GM10248 (cell line): Measurements from ENCODE around the gene AKAP17A.

Source experiments
- CTCF ChIA-PET: fragments of 300-600 bp; sonication (Branson Sonifier 250); formaldehyde crosslinking; extraction: SDS; loops from one replicate; lab custom pipeline; 2021; ENCODE audit warnings: antibody characterized with exemption; lab: Yijun Ruan, JAX
- POLR2A ChIA-PET: fragments of 350-650 bp; sonication (Branson Sonifier 250); formaldehyde crosslinking; extraction: SDS; loops from one replicate; lab custom pipeline; 2020; ENCODE audit warnings: antibody characterized with exemption; lab: Yijun Ruan, JAX
- DNase-seq: peaks from one replicate; pipeline ENCODE4 v3.0.0; 2012; ENCODE audit errors: extremely low spot score
- TF ChIP-seq, protein P1 (sequence below): IDR thresholded peaks from 2 replicates; pipeline ENCODE4 v1.5.1; 2012; ENCODE audit warnings: mild to moderate bottlenecking, low read depth; ENCODE audit errors: extremely low read depth, missing control alignments, control extremely low read depth

The AKAP17A gene, protein sequence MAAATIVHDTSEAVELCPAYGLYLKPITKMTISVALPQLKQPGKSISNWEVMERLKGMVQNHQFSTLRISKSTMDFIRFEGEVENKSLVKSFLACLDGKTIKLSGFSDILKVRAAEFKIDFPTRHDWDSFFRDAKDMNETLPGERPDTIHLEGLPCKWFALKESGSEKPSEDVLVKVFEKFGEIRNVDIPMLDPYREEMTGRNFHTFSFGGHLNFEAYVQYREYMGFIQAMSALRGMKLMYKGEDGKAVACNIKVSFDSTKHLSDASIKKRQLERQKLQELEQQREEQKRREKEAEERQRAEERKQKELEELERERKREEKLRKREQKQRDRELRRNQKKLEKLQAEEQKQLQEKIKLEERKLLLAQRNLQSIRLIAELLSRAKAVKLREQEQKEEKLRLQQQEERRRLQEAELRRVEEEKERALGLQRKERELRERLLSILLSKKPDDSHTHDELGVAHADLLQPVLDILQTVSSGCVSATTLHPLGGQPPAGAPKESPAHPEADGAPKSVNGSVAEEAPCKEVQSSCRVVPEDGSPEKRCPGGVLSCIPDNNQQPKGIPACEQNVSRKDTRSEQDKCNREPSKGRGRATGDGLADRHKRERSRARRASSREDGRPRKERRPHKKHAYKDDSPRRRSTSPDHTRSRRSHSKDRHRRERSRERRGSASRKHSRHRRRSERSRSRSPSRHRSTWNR

DNA sequence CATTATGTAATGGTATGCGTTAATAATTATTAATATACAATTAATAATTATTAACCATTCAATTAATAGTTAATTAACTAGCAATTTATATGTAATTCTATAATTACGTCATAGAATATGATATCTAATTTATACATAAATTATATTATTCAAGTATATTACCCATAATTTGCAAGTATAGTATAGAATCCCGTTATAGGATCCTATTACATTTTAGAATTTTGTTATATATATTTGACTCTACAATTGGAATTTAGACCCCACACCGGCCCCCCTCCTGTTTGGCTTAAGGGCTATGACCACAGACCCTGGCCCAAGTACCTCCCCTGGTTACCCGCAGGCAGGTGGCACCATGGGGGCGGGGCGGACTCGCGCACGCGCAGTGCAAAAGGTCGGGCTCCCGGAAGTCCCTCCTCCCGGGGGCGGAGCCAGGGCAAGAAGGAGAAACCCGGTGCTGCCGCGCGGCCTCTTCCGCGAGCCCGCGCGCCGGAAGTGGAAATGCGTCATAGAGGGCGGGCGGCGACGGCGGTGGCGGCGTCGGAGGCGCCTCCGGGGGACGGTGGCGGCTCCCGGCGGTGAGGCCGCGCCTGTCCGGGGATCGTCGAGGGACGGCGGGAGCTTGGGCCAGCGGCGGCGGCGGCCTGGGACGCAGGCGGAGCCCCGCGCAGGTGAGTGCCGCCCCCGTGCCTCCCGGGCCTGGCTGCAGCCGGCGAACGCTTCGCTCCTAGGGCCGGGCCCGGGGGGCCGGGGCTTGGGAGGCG lies at the start of gene AKAP17A:
TSS of gene AKAP17A (plus strand) at position 503 of the 761 bp plus-strand sequence. CDS start 1,859 bp downstream, outside the sequence.
- POLR2A ChIA-PET: no interaction called here
- TF ChIP-seq, protein P1, sequence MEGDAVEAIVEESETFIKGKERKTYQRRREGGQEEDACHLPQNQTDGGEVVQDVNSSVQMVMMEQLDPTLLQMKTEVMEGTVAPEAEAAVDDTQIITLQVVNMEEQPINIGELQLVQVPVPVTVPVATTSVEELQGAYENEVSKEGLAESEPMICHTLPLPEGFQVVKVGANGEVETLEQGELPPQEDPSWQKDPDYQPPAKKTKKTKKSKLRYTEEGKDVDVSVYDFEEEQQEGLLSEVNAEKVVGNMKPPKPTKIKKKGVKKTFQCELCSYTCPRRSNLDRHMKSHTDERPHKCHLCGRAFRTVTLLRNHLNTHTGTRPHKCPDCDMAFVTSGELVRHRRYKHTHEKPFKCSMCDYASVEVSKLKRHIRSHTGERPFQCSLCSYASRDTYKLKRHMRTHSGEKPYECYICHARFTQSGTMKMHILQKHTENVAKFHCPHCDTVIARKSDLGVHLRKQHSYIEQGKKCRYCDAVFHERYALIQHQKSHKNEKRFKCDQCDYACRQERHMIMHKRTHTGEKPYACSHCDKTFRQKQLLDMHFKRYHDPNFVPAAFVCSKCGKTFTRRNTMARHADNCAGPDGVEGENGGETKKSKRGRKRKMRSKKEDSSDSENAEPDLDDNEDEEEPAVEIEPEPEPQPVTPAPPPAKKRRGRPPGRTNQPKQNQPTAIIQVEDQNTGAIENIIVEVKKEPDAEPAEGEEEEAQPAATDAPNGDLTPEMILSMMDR: no peak
- CTCF ChIA-PET: no interaction called here
- peak; percentile 96 for DNase-seq

DNA sequence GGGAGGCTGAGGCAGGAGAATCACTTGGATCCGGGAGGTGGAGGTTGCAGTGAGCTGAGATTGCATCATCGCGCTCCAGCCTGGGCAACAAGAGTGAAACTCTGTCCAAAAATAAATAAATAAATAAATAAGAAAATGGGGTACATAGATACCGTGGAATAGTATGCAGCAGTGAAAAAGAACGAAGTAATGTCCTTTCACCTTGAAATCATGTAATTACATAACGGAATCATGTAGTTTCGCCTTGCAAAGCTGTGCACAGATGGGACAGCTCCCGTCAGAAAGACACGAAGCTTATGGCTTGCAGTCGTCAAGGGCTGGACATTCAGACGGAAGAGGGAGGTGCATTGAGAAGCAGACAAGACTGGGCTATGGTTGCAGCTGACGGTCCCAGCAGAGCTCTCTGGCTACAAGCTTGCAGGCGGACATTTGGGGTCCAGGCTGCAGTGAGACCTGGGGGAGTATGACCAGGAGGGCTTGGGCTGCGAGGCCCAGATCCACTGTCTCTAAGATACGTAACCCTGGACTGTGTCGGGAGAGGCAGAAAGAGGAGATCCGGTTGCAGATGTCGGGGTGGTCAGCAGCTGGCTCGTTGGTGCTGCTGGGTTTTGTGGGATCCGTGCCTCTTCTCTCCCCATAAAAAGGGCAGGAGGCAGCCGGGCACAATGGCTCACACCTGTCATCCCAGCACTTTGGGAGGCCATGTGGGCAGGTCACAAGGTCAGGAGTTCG lies 48.2 kb upstream of the AKAP17A start:
- POLR2A ChIA-PET: no interaction called here
- CTCF ChIA-PET: no interaction called here
- TF ChIP-seq, protein P1: no peak
- DNase-seq: no peak

DNA sequence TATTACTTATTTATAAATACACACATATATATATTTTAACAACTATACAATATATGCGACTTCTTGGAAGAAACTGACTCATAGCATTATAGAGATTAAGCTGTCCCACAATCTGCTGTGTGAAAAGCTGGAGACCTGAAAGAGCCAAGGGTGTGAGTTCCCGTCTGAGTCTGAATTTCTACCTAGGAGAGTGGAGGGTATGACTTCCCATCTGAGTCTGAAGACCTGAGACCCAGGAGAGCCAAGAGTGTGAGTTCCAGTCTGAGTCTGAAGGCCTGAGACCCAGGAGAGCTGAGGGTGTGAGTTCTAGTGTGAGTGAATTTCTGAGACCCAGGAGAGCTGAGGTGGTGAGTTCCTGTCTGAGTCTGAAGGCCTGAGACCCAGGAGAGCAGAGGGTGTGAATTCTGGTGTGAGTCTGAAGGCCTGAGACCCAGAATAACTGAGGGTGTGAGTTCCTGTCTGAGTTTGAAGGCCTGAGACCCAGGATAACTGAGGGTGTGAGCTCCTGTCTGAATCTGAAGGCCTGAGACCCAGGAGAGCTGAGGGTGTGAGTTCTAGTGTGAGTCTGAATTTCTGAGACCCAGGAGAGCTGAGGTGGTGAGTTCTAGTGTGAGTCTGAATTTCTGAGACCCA lies 45.5 kb upstream of the AKAP17A start:
- TF ChIP-seq, protein P1: no peak
- ChIA-PET POLR2A (no interaction called here), CTCF (no interaction called here)
- no peak for DNase-seq

DNA sequence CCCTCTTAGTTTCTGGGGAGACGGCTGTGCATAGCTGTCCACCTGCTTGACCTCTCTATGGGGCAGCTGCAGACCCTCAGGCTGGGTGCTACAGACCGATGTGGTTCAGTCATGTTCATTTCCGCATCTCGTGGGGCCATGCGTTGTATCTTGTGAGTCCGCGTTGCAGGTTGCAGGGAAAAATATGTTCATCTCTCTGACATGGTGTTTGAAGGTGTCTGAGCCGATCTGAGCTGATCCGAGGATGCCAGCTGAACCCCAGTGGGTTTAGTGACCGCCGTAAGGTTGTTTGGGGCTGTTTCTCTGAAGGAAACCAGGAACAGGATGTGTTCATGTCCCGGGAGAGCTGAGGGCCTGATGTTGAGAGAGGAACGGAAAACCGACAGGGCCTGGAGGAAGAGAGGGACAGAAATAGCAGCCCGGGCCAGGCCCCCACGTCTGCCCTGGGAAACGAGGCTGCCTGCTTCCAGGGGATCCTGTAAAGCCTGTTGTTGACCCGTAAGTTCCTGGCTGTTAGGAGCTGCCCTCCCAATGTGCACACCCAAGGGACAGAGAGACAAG lies 44.6 kb upstream of the AKAP17A start:
- CTCF ChIA-PET: no interaction called here
- TF ChIP-seq, protein P1: no peak
- no peak for DNase-seq
- POLR2A ChIA-PET: no interaction called here

DNA sequence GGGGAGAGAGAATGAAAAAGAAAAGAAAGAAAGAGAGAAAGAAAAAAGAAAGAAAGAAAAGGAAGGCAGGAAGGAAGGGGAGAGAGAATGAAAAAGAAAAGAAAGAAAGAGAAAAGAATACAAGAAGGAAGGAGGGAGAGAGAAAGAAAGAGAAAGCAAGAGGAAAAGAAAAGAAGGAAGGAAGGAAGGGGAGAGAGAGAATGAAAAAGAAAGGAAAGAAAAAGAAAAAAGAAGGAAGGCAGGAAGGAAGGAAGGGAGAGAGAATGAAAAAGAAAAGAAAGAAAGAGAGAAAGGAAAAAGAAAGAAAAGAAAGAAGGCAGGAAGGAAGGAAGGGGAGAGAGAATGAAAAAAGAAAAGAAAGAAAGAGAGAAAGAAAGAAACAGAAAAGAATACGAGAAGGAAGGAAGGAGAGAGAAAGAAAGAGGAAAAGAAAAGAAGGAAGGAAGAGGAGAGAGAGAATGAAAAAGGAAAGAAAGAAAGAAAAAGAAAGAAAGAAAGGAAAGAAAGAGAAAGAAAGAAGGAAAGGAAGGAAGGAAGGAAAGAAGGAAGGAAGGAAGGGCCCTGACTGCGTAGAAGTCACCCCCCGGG lies 39.4 kb upstream of the AKAP17A start:
- CTCF ChIA-PET: no interaction called here
- POLR2A ChIA-PET: no interaction called here
- no peak for DNase-seq
- TF ChIP-seq, protein P1: no peak
